ENCODE results near the gene FPGT. TPM values are rescaled to one million over a fixed set of nuclear protein-coding genes. Genes with fewer than 3 reads are reported as not detected.
A peak's percentile ranks its signal among the peaks of the same experiment; 100 is the strongest.

Gene FPGT
- total and polyA plus RNA-seq, 2 of the 13 experiments (the other 11 are each of a cell fraction or from before 2014, with no cell fraction given), result 4.3 to 9.8 TPM

GRCh38 chr1:74197657-74198552, at the start of gene FPGT, which contains the start of gene LRRIQ3 (continued):
- no peak for TF ChIP-seq ZFP62 (CRISPR knock-in tag; IDR thresholded peaks at IDR 0.05)
- no peak for TF ChIP-seq CBX2 (IDR thresholded peaks at IDR 0.05; ENCODE audit: low read depth, low read length)
- TF ChIP-seq CBX2 (CRISPR knock-in tag; IDR thresholded peaks at IDR 0.05; ENCODE audit: low read depth), result no peak
- TF ChIP-seq ZNF557 (CRISPR knock-in tag; IDR thresholded peaks at IDR 0.05), result no peak
- TF ChIP-seq NFE2L1 (CRISPR knock-in tag; IDR thresholded peaks at IDR 0.05; ENCODE audit: borderline replicate concordance), result no peak
- peak; percentile 74; the same call in 1 of the 2 replicates for TF ChIP-seq HNF1B (CRISPR knock-in tag; IDR thresholded peaks at IDR 0.05)
- TF ChIP-seq ZFY (CRISPR knock-in tag; IDR thresholded peaks at IDR 0.05), result peak; percentile 81
- TF ChIP-seq TRAFD1 (CRISPR knock-in tag; IDR thresholded peaks at IDR 0.05; ENCODE audit: borderline replicate concordance), result no peak
- peak; percentile 83; the same call in 1 of the 2 replicates for TF ChIP-seq FOXK1 (CRISPR knock-in tag; IDR thresholded peaks at IDR 0.05; ENCODE audit: borderline replicate concordance, low read depth)
- TF ChIP-seq ZNF512 (CRISPR knock-in tag; IDR thresholded peaks at IDR 0.05), result no peak
- peak; percentile 55; the same call in 1 of the 2 replicates for TF ChIP-seq PITX1 (CRISPR knock-in tag; IDR thresholded peaks at IDR 0.05)
- no peak for TF ChIP-seq TBX3 (IDR thresholded peaks at IDR 0.05; ENCODE audit: borderline replicate concordance)
- no peak for TF ChIP-seq TEF (CRISPR knock-in tag; IDR thresholded peaks at IDR 0.05)
- no peak for TF ChIP-seq PAWR (CRISPR knock-in tag; IDR thresholded peaks at IDR 0.05; ENCODE audit: borderline replicate concordance)
- no peak for TF ChIP-seq PLRG1 (conservative IDR thresholded peaks at IDR 0.05)
- no peak for TF ChIP-seq ZNF263 (CRISPR knock-in tag; IDR thresholded peaks at IDR 0.05)
- 0 out of 4 replicates have a peak, but pooled peaks of 1 of the 2 experiments have one; percentile 21 for TF ChIP-seq KLF16 (CRISPR knock-in tag; IDR thresholded peaks at IDR 0.05)
- 0 out of 2 replicates have a peak, but pooled peaks have one; percentile 27 for TF ChIP-seq ZBTB44 (CRISPR knock-in tag; IDR thresholded peaks at IDR 0.05)
- no peak for TF ChIP-seq ZNF547 (CRISPR knock-in tag; IDR thresholded peaks at IDR 0.05)
- peak; percentile 46; the same call in 1 of the 2 replicates for TF ChIP-seq IRF2 (CRISPR knock-in tag; IDR thresholded peaks at IDR 0.05)
- no peak for TF ChIP-seq ZSCAN9 (CRISPR knock-in tag; IDR thresholded peaks at IDR 0.05; ENCODE audit: borderline replicate concordance)
- peak; percentile 71; the same call in 1 of the 2 replicates for TF ChIP-seq FOXC1 (CRISPR knock-in tag; IDR thresholded peaks at IDR 0.05; ENCODE audit: borderline replicate concordance)
